GM23248 (cell line): ENCODE measurements around the gene KRT84. TPM values are rescaled to one million over a fixed set of nuclear protein-coding genes. Genes with fewer than 3 reads are reported as not detected.

Experiments
- DNase-seq: peaks from one replicate; pipeline ENCODE4 v3.0.0-alpha.2; 2015
- H2AFZ ChIP-seq: fragments of 200-600 bp; sonication (generic); 2 replicates; pipeline ENCODE4 v1.6.1; 2016; ENCODE audit warnings: antibody characterized with exemption
- H3F3A ChIP-seq: fragments of 200-600 bp; sonication (generic); 2 replicates; pipeline ENCODE4 v1.6.1; 2016; ENCODE audit warnings: mild to moderate bottlenecking, antibody characterized with exemption, mixed run types; ENCODE audit not compliant: insufficient read depth
- H3K27ac ChIP-seq: fragments of 200-600 bp; sonication (generic); 2 replicates; pipeline ENCODE4 v1.5.1; 2016; ENCODE audit warnings: mild to moderate bottlenecking
- H3K27me3 ChIP-seq: fragments of 200-600 bp; sonication (generic); replicated peaks from 2 replicates; pipeline ENCODE4 v1.6.1; 2016; ENCODE audit warnings: mild to moderate bottlenecking; ENCODE audit not compliant: insufficient read depth
- H3K36me3 ChIP-seq: fragments of 200-600 bp; sonication (generic); 2 replicates; pipeline ENCODE4 v1.6.1; 2016; ENCODE audit warnings: low read depth, mild to moderate bottlenecking
- H3K4me1 ChIP-seq: fragments of 200-600 bp; sonication (generic); 2 replicates; pipeline ENCODE4 v1.6.1; 2016; ENCODE audit warnings: mild to moderate bottlenecking; ENCODE audit not compliant: insufficient read depth
- H3K4me2 ChIP-seq: fragments of 200-600 bp; sonication (generic); one replicate; pipeline ENCODE4 v1.6.1; 2016; ENCODE audit warnings: mild to moderate bottlenecking; ENCODE audit not compliant: unreplicated experiment
- H3K4me3 ChIP-seq: fragments of 200-600 bp; sonication (generic); 2 replicates; pipeline ENCODE4 v1.5.1; 2016; ENCODE audit warnings: mild to moderate bottlenecking
- H3K79me2 ChIP-seq: fragments of 200-600 bp; sonication (generic); 2 replicates; pipeline ENCODE4 v1.6.1; 2016; ENCODE audit warnings: mild to moderate bottlenecking; ENCODE audit not compliant: insufficient read depth
- H3K9ac ChIP-seq: fragments of 200-600 bp; sonication (generic); 2 replicates; pipeline ENCODE4 v1.6.1; 2016; ENCODE audit warnings: mild to moderate bottlenecking
- H3K9me2 ChIP-seq: fragments of 200-600 bp; sonication (generic); 2 replicates; pipeline ENCODE4 v1.6.1; 2016; ENCODE audit warnings: mixed run types, mild to moderate bottlenecking, moderate library complexity; ENCODE audit not compliant: insufficient read depth
- H3K9me3 ChIP-seq: fragments of 200-600 bp; sonication (generic); one replicate; pipeline ENCODE4 v1.6.1; 2017; ENCODE audit warnings: low read depth
- H4K20me1 ChIP-seq: fragments of 200-600 bp; sonication (generic); 2 replicates; pipeline ENCODE4 v1.6.0; 2016; ENCODE audit not compliant: insufficient read depth
- EZH2 ChIP-seq: fragments of 200-600 bp; sonication (generic); IDR thresholded peaks from 2 replicates; pipeline ENCODE4 v1.6.1; 2018; ENCODE audit warnings: antibody characterized with exemption, mild to moderate bottlenecking; ENCODE audit not compliant: insufficient read depth, poor library complexity, severe bottlenecking
- EZH2phosphoT487 ChIP-seq: fragments of 200-600 bp; sonication (generic); IDR thresholded peaks from 2 replicates; pipeline ENCODE4 v1.6.1; 2018; ENCODE audit warnings: antibody characterized with exemption, moderate library complexity, mild to moderate bottlenecking, low read depth; ENCODE audit not compliant: insufficient read depth
- WGBS, 2 experiments: methylation state at CpG; one replicate each; pipeline ENCODE4 v1.1.6; 2015 to 2017; ENCODE audit warnings: low lambda C conversion rate in 2 of 2, low coverage in 1 of 2; ENCODE audit errors: missing lambda C conversion rate in 2 of 2; 5-methylcytosine and 5-hydroxymethylcytosine counted together
- in situ Hi-C: fragments of 300-500 bp; cut with MboI; formaldehyde crosslinking; loops from 2 replicates; pipeline ENCODE4 v1.15.0; 2020
- polyA plus RNA-seq: library from polyadenylated mRNA; unstranded; fragments of >200 nt; fragmentation: Nextera tagmentation; extraction: Ambion mirVana; gene quantifications from 2 replicates; pipeline ENCODE4 v1.2.1, GENCODE V29; 2016
- total RNA-seq: library from RNA; depleted of rRNA; stranded (reverse); fragments of >200 nt; shearing (Covaris generic); gene quantifications from 2 replicates; pipeline ENCODE4 v1.2.3, GENCODE V29; 2014

KRT84 gene
- total and polyA plus RNA-seq, 2 experiments from 2014 or later, result not detected

- Histone ChIP-seq H4K20me1 (no peaks in the 10 kb centered on the region), H3K79me2 (no peaks in the 10 kb centered on the region), H3K4me2 (no peak overlapping the region), H3K9me2 (no peaks in the 10 kb centered on the region), H3K27ac (no peak overlapping the region), H3K4me1 (0 out of 2 replicates have a peak, but pooled peaks cover 2% of the 10 kb centered on the region), H3F3A (no peaks in the 10 kb centered on the region), H3K36me3 (no peaks in the 10 kb centered on the region), H3K27me3 (peaks cover 24% of the 10 kb centered on the region), H3K9me3 (no peaks in the 10 kb centered on the region), H3K4me3 (no peak overlapping the region), H3K9ac (no peak overlapping the region), H2AFZ (no peak overlapping the region)
- TF ChIP-seq EZH2 (no peak), EZH2phosphoT487 (no peak)
- in situ Hi-C loops, result no loop called here
- 59 to 81% methylated on average over 6 of the region's 6 CpGs for WGBS, 2 experiments
- no peak for DNase-seq
Measured at GRCh38 chr12:52369809-52370208, 15.6 kb downstream of the KRT84 start.

- H3K27me3 ChIP-seq, result peaks cover 30% of the 10 kb centered on the region
- in situ Hi-C loops, result no loop called here
Measured at GRCh38 chr12:52369211-52369610, 16.2 kb downstream of the KRT84 start.

GRCh38 chr12:52368508-52368907 lies 16.9 kb downstream of the KRT84 start:
- Histone ChIP-seq H3K36me3 (no peaks in the 10 kb centered on the region), H3K4me3 (no peak overlapping the region), H4K20me1 (no peaks in the 10 kb centered on the region), H3K4me2 (no peak overlapping the region), H3K9me3 (no peaks in the 10 kb centered on the region), H3K27ac (no peak overlapping the region), H3K27me3 (peaks cover 37% of the 10 kb centered on the region), H3F3A (no peaks in the 10 kb centered on the region), H3K9me2 (no peaks in the 10 kb centered on the region), H3K79me2 (no peaks in the 10 kb centered on the region), H2AFZ (no peak overlapping the region), H3K9ac (no peak overlapping the region), H3K4me1 (0 out of 2 replicates have a peak, but pooled peaks cover 2% of the 10 kb centered on the region)
- in situ Hi-C loops, result no loop called here
- TF ChIP-seq EZH2 (no peak), EZH2phosphoT487 (no peak)
- no peak for DNase-seq
- 66 to 73% methylated on average over 3 of the region's 3 CpGs for WGBS, 2 experiments

More at GRCh38 chr12:52369211-52369610, 16.2 kb downstream of the KRT84 start:
- no peak for TF ChIP-seq EZH2
- no peak for TF ChIP-seq EZH2phosphoT487
- no peak overlapping the region for H2AFZ ChIP-seq
- no peak overlapping the region for H3K9ac ChIP-seq
- H3K27ac ChIP-seq, result no peak overlapping the region
- H3K9me2 ChIP-seq, result no peaks in the 10 kb centered on the region
- no peaks in the 10 kb centered on the region for H3F3A ChIP-seq
- DNase-seq, result peak; percentile 10
- H3K79me2 ChIP-seq, result no peaks in the 10 kb centered on the region
- no peaks in the 10 kb centered on the region for H4K20me1 ChIP-seq
- no peak overlapping the region for H3K4me2 ChIP-seq
- H3K9me3 ChIP-seq, result no peaks in the 10 kb centered on the region
- H3K36me3 ChIP-seq, result no peaks in the 10 kb centered on the region
- 30 to 50% methylated on average over 3 of the region's 3 CpGs for WGBS, 2 experiments
- no peak overlapping the region for H3K4me3 ChIP-seq
- 0 out of 2 replicates have a peak, but pooled peaks cover 2% of the 10 kb centered on the region for H3K4me1 ChIP-seq

GRCh38 chr12:52367876-52368275 lies 17.6 kb downstream of the KRT84 start:
- Histone ChIP-seq H3K36me3 (no peaks in the 10 kb centered on the region), H3K9me3 (no peaks in the 10 kb centered on the region), H4K20me1 (no peaks in the 10 kb centered on the region), H3K4me3 (no peak overlapping the region), H3K27me3 (peaks cover 37% of the 10 kb centered on the region), H3K4me1 (0 out of 2 replicates have a peak, but pooled peaks cover 2% of the 10 kb centered on the region), H3K79me2 (no peaks in the 10 kb centered on the region), H3F3A (no peaks in the 10 kb centered on the region), H2AFZ (no peak overlapping the region), H3K27ac (no peak overlapping the region), H3K9ac (no peak overlapping the region), H3K9me2 (no peaks in the 10 kb centered on the region), H3K4me2 (no peak overlapping the region)
- in situ Hi-C loops, result no loop called here
- no peak for DNase-seq
- 59 to 76% methylated on average over 6 of the region's 6 CpGs for WGBS, 2 experiments
- TF ChIP-seq EZH2phosphoT487 (no peak), EZH2 (no peak)
